Measurements from ENCODE around the gene ZNF618.

The ZNF618 gene

DNA sequence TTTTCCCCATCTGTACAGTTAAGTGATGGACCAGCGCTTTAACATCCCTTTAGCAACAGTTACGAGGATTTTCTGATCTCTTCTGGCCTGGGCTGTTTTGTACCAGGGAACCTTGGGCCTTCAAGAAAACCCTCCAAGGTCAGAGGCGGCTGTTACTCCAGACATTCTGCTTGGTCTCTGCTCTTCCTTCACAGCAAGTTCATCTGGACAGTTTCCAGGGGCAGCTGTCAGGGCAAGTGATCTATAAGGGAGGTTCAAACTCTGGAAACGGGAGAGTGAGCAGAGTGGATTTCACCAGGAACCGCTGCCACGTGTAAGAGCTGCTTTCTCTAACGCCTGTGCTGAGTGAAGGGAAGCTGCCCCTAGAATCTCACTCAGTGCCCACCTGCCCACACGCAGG, 36.7 kb downstream of the ZNF618 start:
- in situ Hi-C loops (cut with HindIII; ENCODE audit: low sequenced_read_pairs), result no loop called here
- H3K4me3 ChIP-seq (ENCODE audit: low read depth, low read length), result no peak overlapping the region
- no peak for DNase-seq (ENCODE audit: low read depth)
- TF ChIP-seq, protein P1, sequence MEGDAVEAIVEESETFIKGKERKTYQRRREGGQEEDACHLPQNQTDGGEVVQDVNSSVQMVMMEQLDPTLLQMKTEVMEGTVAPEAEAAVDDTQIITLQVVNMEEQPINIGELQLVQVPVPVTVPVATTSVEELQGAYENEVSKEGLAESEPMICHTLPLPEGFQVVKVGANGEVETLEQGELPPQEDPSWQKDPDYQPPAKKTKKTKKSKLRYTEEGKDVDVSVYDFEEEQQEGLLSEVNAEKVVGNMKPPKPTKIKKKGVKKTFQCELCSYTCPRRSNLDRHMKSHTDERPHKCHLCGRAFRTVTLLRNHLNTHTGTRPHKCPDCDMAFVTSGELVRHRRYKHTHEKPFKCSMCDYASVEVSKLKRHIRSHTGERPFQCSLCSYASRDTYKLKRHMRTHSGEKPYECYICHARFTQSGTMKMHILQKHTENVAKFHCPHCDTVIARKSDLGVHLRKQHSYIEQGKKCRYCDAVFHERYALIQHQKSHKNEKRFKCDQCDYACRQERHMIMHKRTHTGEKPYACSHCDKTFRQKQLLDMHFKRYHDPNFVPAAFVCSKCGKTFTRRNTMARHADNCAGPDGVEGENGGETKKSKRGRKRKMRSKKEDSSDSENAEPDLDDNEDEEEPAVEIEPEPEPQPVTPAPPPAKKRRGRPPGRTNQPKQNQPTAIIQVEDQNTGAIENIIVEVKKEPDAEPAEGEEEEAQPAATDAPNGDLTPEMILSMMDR (IDR thresholded peaks at IDR 0.05; ENCODE audit: low read depth, low read length, missing control alignments), result no peak

DNA sequence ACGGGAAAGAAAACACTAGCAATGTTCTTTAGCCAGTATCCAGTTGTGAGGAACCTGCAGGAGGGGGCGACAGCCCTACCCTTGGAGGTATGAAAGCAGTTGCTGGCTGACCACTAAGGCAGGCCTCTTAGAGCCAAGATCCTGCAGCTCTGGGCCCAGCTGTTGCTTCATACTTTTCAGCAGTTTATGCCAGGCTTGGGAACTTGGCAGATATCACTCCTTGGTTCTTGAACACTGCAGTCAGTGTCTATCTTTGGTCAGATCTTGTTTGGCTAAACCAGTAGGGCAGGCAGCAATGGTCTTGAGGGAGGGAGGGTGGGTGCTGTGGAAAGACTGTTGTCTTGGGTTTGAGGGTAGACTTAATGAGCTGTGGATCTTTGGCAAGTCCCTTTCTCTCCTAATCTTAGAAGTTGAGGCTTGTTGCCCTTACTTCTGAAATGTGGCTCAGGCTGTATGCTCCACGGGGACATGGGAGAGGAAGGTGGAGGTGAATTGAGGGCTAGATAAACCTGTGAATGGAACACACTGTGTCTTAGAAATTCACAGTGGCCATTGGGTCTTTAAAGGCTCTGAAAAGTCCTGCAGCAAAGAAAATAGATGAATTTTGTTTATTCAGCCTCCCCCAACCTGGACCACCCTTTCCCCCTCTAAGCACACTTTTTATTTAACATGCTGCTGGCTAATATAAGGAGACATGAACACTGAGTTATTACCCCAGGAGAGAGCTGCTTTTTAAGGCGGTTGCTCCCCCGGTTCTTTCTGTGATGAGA, 37.5 kb downstream of the ZNF618 start:
- TF ChIP-seq, protein P1 (IDR thresholded peaks at IDR 0.05; ENCODE audit: low read depth, low read length, missing control alignments), result no peak
- in situ Hi-C loops (cut with HindIII; ENCODE audit: low sequenced_read_pairs), result no loop called here
- H3K4me3 ChIP-seq (ENCODE audit: low read depth, low read length), result no peak overlapping the region
- no peak for DNase-seq (ENCODE audit: low read depth)

DNA sequence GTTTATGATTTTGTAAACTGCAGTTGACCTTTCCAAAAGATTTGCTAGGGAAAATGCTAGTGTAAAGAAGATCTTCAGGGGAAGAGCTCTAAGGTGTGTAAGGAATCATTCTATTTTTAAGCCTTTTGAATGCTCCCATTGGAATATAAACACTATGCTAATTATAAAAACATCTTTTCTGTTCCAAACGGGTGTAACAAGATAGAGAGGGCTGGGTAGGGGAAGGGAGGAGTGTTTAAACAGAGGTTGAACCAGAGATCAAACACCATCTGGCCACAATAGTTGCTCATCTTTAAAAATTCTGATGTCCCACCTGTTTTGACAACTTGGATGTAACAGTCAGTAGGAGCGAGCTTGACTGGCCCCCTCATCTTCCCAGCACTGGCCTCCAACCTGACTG, 38.4 kb downstream of the ZNF618 start:
- H3K4me3 ChIP-seq (ENCODE audit: low read depth, low read length), result no peak overlapping the region
- no peak for DNase-seq (ENCODE audit: low read depth)
- in situ Hi-C loops (cut with HindIII; ENCODE audit: low sequenced_read_pairs), result no loop called here
- TF ChIP-seq, protein P1 (IDR thresholded peaks at IDR 0.05; ENCODE audit: low read depth, low read length, missing control alignments), result no peak

DNA sequence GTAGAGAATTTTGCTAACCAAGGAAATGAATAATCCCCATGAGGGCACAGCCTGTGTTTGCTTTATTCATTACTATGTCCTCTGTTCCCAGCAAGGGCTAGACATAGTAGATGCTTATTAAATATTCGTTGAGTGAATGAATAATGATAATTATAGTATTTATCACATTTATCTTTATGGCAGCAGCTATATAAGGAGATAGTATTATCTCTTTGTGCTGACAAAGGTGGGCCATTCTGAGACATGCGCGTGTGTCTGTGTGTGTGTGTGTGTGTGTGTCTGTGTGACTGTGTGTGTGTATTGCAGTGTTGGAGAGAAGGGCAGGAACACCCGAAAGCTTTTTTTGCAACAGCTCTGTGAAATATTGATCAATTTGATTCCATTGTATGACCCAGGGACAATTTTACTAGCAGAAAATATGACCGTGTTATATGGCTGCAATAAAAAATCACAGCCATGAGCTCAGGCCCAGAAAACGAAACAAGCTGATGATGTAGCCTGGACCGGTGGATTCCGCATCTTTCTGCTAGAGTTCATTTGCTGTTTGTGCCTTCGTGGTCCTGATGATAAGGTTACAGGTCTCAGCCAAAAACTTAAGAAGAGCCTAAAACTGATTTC, 39.8 kb downstream of the ZNF618 start:
- no peak for DNase-seq (ENCODE audit: low read depth)
- TF ChIP-seq, protein P1 (IDR thresholded peaks at IDR 0.05; ENCODE audit: low read depth, low read length, missing control alignments), result no peak
- in situ Hi-C loops (cut with HindIII; ENCODE audit: low sequenced_read_pairs), result no loop called here
- H3K4me3 ChIP-seq (ENCODE audit: low read depth, low read length), result no peak overlapping the region

DNA sequence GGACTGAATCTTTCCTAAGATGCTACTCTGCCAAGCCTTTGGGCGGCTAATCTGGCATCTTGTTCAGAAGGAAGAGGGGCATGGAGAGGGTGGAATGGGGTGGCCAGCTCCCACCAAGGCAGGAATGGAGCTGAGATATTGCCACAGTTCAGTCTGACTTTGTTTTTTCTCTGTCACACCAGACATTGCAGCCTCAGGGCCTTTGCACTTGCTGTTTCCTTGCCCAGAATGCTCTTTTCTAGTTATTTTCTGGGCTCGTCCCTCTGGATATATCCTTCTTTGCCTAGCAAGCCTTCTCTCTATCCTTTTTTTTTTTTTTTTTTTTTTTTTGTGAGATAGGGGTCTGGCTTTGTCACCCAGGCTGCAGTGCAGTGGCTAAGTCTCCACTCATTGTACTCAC, 40.8 kb downstream of the ZNF618 start:
- in situ Hi-C loops (cut with HindIII; ENCODE audit: low sequenced_read_pairs), result no loop called here
- no peak for DNase-seq (ENCODE audit: low read depth)
- TF ChIP-seq, protein P1 (IDR thresholded peaks at IDR 0.05; ENCODE audit: low read depth, low read length, missing control alignments), result no peak
- H3K4me3 ChIP-seq (ENCODE audit: low read depth, low read length), result no peak overlapping the region

DNA sequence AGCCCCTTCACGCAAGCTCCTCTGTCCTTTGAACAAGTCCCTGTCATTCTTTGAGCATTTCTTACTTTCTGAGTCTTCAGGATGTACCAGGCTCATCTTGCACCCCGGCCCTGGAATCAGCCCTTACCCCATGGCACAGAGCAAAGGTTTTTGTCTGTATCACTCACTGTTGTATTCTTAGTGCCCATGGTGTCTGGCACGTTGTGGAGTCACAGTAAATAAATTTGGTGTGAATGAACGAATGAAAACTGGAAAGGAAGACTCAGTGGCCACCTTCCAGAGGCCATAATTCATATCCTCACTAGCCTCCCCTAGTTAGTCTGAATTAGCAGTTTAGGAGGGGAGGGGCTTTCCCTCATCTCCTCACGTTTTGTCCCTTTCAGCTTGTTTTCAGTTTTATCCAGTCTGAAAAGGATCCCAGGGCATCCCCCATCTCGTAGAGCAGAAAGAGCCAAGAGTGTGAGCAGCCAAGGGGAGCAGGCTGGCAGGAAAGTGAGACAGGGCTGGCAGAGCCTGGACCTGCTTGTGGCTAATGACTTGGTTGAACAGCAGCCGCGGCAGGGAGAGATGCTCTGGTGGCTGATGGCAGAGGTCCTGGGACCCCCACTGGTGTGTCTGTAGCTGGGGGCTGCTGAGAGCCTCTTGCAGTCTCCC, 42.7 kb downstream of the ZNF618 start:
- DNase-seq (ENCODE audit: low read depth), result no peak
- H3K4me3 ChIP-seq (ENCODE audit: low read depth, low read length), result no peak overlapping the region
- in situ Hi-C loops (cut with HindIII; ENCODE audit: low sequenced_read_pairs), result no loop called here
- TF ChIP-seq, protein P1 (IDR thresholded peaks at IDR 0.05; ENCODE audit: low read depth, low read length, missing control alignments), result no peak

All from astrocyte of the cerebellum (primary cell).